HUES6 (cell line): ENCODE data around the gene TBCE.
"Not testable (repeated sequence)": the region's sequence is repeated elsewhere in the genome, so short reads cannot be mapped to it uniquely, and the experiment has no call there.

Experiments used
- H3K27ac ChIP-seq: 2 replicates; pipeline ENCODE4 v1.7.0; 2013; ENCODE audit warnings: low read depth, mild to moderate bottlenecking, low read length, inconsistent platforms
- H3K27me3 ChIP-seq: 2 replicates; pipeline ENCODE4 v1.6.1; 2013; ENCODE audit warnings: low read length; ENCODE audit not compliant: control insufficient read depth, insufficient read depth
- H3K36me3 ChIP-seq: 2 replicates; pipeline ENCODE4 v1.6.1; 2013; ENCODE audit warnings: low read length; ENCODE audit not compliant: control insufficient read depth, insufficient read depth
- H3K4me1 ChIP-seq: 2 replicates; pipeline ENCODE4 v1.6.1; 2013; ENCODE audit warnings: low read length; ENCODE audit not compliant: control insufficient read depth, insufficient read depth
- H3K4me3 ChIP-seq: 2 replicates; pipeline ENCODE4 v1.5.1; 2013; ENCODE audit warnings: low read depth, low read length
- H3K9ac ChIP-seq: one replicate; pipeline ENCODE4 v1.6.1; 2013; ENCODE audit warnings: mild to moderate bottlenecking, low read length
- H3K9me3 ChIP-seq: 2 replicates; pipeline ENCODE4 v1.6.1; 2013; ENCODE audit warnings: low read depth, low read length; ENCODE audit not compliant: control insufficient read depth, insufficient read depth

TBCE gene

GRCh38 chr1:235455823-235456222, 88.6 kb downstream of the TBCE start:
- Histone ChIP-seq H3K4me3 (no peak overlapping the region), H3K9me3 (no peaks in the 10 kb centered on the region), H3K9ac (no peak overlapping the region), H3K27me3 (no peaks in the 10 kb centered on the region), H3K27ac (no peak overlapping the region), H3K36me3 (peaks cover 53% of the 10 kb centered on the region), H3K4me1 (no peaks in the 10 kb centered on the region)

GRCh38 chr1:235457856-235458255, 90.6 kb downstream of the TBCE start:
- H3K36me3 ChIP-seq: peaks cover 46% of the 10 kb centered on the region
- not testable (repeated sequence) for H3K27me3 ChIP-seq, H3K27ac ChIP-seq, H3K4me1 ChIP-seq, H3K4me3 ChIP-seq, H3K9ac ChIP-seq, H3K9me3 ChIP-seq

- H3K27ac ChIP-seq: no peak overlapping the region
- no peaks in the 10 kb centered on the region for H3K9me3 ChIP-seq
- no peaks in the 10 kb centered on the region for H3K4me1 ChIP-seq
- no peak overlapping the region for H3K4me3 ChIP-seq
- H3K27me3 ChIP-seq: no peaks in the 10 kb centered on the region
- peaks cover 26% of the 10 kb centered on the region for H3K36me3 ChIP-seq
- H3K9ac ChIP-seq: no peak overlapping the region
These were observed 93.5 kb downstream of the TBCE start for GRCh38 chr1:235460770-235461169.

- Histone ChIP-seq H3K9me3 (no peaks in the 10 kb centered on the region), H3K36me3 (peaks cover 30% of the 10 kb centered on the region), H3K27me3 (no peaks in the 10 kb centered on the region), H3K9ac (no peak overlapping the region), H3K4me3 (no peak overlapping the region), H3K27ac (no peak overlapping the region), H3K4me1 (no peaks in the 10 kb centered on the region)
These were observed 94.7 kb downstream of the TBCE start for GRCh38 chr1:235461954-235462353.

GRCh38 chr1:235462832-235463231, 95.6 kb downstream of the TBCE start:
- not testable (repeated sequence) for H3K27ac ChIP-seq, H3K4me3 ChIP-seq

GRCh38 chr1:235465066-235465465, 97.8 kb downstream of the TBCE start:
- Histone ChIP-seq H3K4me3 (no peak overlapping the region), H3K4me1 (no peaks in the 10 kb centered on the region), H3K36me3 (peaks cover 29% of the 10 kb centered on the region), H3K9me3 (no peaks in the 10 kb centered on the region), H3K27me3 (no peaks in the 10 kb centered on the region), H3K27ac (no peak overlapping the region), H3K9ac (no peak overlapping the region)

More at GRCh38 chr1:235462832-235463231, 95.6 kb downstream of the TBCE start:
- not testable (repeated sequence) for H3K9me3 ChIP-seq, H3K27me3 ChIP-seq, H3K9ac ChIP-seq, H3K4me1 ChIP-seq
- peaks cover 31% of the 10 kb centered on the region for H3K36me3 ChIP-seq

- no peaks in the 10 kb centered on the region for H3K9me3 ChIP-seq
- no peaks in the 10 kb centered on the region for H3K27me3 ChIP-seq
- H3K4me3 ChIP-seq: no peak overlapping the region
- peaks cover 26% of the 10 kb centered on the region for H3K36me3 ChIP-seq
- no peaks in the 10 kb centered on the region for H3K4me1 ChIP-seq
- no peak overlapping the region for H3K27ac ChIP-seq
- no peak overlapping the region for H3K9ac ChIP-seq
These were observed 100.8 kb downstream of the TBCE start for GRCh38 chr1:235468004-235468403.

- H3K27ac ChIP-seq: no peak overlapping the region
- no peak overlapping the region for H3K9ac ChIP-seq
- no peaks in the 10 kb centered on the region for H3K27me3 ChIP-seq
- no peaks in the 10 kb centered on the region for H3K4me1 ChIP-seq
- H3K36me3 ChIP-seq: peaks cover 35% of the 10 kb centered on the region
- H3K9me3 ChIP-seq: no peaks in the 10 kb centered on the region
- H3K4me3 ChIP-seq: no peak overlapping the region
These were observed 101.7 kb downstream of the TBCE start for GRCh38 chr1:235468970-235469369.

GRCh38 chr1:235469897-235470296, 102.7 kb downstream of the TBCE start:
- not testable (repeated sequence) for H3K27ac ChIP-seq, H3K9me3 ChIP-seq, H3K4me1 ChIP-seq, H3K27me3 ChIP-seq, H3K9ac ChIP-seq, H3K4me3 ChIP-seq
- peaks cover 33% of the 10 kb centered on the region for H3K36me3 ChIP-seq

- Histone ChIP-seq H3K9me3 (no peaks in the 10 kb centered on the region), H3K27me3 (no peaks in the 10 kb centered on the region), H3K27ac (no peak overlapping the region), H3K36me3 (peaks cover 30% of the 10 kb centered on the region), H3K4me1 (no peaks in the 10 kb centered on the region), H3K4me3 (no peak overlapping the region), H3K9ac (no peak overlapping the region)
These were observed 103.7 kb downstream of the TBCE start for GRCh38 chr1:235470741-235471439.

- Histone ChIP-seq H3K36me3 (peaks cover 42% of the 10 kb centered on the region), H3K27ac (no peak overlapping the region), H3K4me3 (no peak overlapping the region), H3K27me3 (no peaks in the 10 kb centered on the region), H3K9me3 (no peaks in the 10 kb centered on the region), H3K9ac (no peak overlapping the region), H3K4me1 (no peaks in the 10 kb centered on the region)
These were observed 106.6 kb downstream of the TBCE start for GRCh38 chr1:235473806-235474205.
